Nephron progenitor cell (in vitro differentiated cells): ENCODE data around the gene TRIM44.
A peak's percentile ranks its signal among the peaks of the same experiment; 100 is the strongest.

Experiments used
- DNase-seq: peaks from one replicate; pipeline ENCODE4 v3.0.0; 2021
- H3K27ac Mint-ChIP-seq: 2 replicates; pipeline ENCODE4 v1.8.0; 2021; ENCODE audit warnings: mild to moderate bottlenecking, moderate library complexity, mixed read lengths
- H3K27me3 Mint-ChIP-seq: 2 replicates; pipeline ENCODE4 v1.8.0; 2021; ENCODE audit warnings: mild to moderate bottlenecking, low read depth, mixed read lengths; ENCODE audit not compliant: poor library complexity
- H3K36me3 Mint-ChIP-seq: 2 replicates; pipeline ENCODE4 v1.8.0; 2021; ENCODE audit warnings: low read depth, mixed read lengths
- H3K4me1 Mint-ChIP-seq: 2 replicates; pipeline ENCODE4 v1.8.0; 2021; ENCODE audit warnings: mixed read lengths
- H3K4me3 Mint-ChIP-seq: 2 replicates; pipeline ENCODE4 v1.8.0; 2021; ENCODE audit warnings: mild to moderate bottlenecking, moderate library complexity, mixed read lengths
- H3K9me3 Mint-ChIP-seq: 2 replicates; pipeline ENCODE4 v1.8.0; 2021; ENCODE audit warnings: mild to moderate bottlenecking, moderate library complexity, mixed read lengths
- CTCF ChIP-seq: fragments of 200-600 bp; sonication (generic); IDR thresholded peaks from 2 replicates; pipeline ENCODE4 v1.5.0; 2021; ENCODE audit warnings: antibody characterized with exemption

TRIM44 gene

GRCh38 chr11:35798983-35799382, 136.4 kb downstream of the TRIM44 start:
- no peak for TF ChIP-seq CTCF
- Mint-ChIP-seq H3K36me3 (peaks cover 26% of the 10 kb centered on the region), H3K4me3 (no peak overlapping the region), H3K9me3 (peaks cover 6% of the 10 kb centered on the region), H3K4me1 (peaks cover 36% of the 10 kb centered on the region), H3K27ac (no peak overlapping the region), H3K27me3 (no peaks in the 10 kb centered on the region)
- DNase-seq = no peak

- Mint-ChIP-seq H3K27me3 (no peaks in the 10 kb centered on the region), H3K9me3 (peaks cover 6% of the 10 kb centered on the region), H3K27ac (no peak overlapping the region)
Measured at GRCh38 chr11:35799655-35800054, 137.1 kb downstream of the TRIM44 start.

GRCh38 chr11:35800970-35801953, 138.7 kb downstream of the TRIM44 start:
- Mint-ChIP-seq H3K27ac (peak overlapping the region; percentile 17), H3K4me1 (peaks cover 36% of the 10 kb centered on the region), H3K27me3 (no peaks in the 10 kb centered on the region), H3K36me3 (peaks cover 26% of the 10 kb centered on the region), H3K4me3 (no peak overlapping the region), H3K9me3 (peaks cover 6% of the 10 kb centered on the region)
- no peak for DNase-seq
- TF ChIP-seq CTCF = no peak

More at GRCh38 chr11:35799655-35800054, 137.1 kb downstream of the TRIM44 start:
- no peak for TF ChIP-seq CTCF
- peaks cover 26% of the 10 kb centered on the region for H3K36me3 Mint-ChIP-seq
- H3K4me1 Mint-ChIP-seq = peaks cover 36% of the 10 kb centered on the region
- H3K4me3 Mint-ChIP-seq = no peak overlapping the region
- no peak for DNase-seq

GRCh38 chr11:35802221-35802620, 139.6 kb downstream of the TRIM44 start:
- Mint-ChIP-seq H3K36me3 (peaks cover 36% of the 10 kb centered on the region), H3K4me1 (peaks cover 36% of the 10 kb centered on the region), H3K4me3 (no peak overlapping the region), H3K9me3 (peaks cover 6% of the 10 kb centered on the region), H3K27ac (peak overlapping the region; percentile 47), H3K27me3 (no peaks in the 10 kb centered on the region)
- TF ChIP-seq CTCF = no peak
- no peak for DNase-seq

GRCh38 chr11:35802672-35803071, 140.1 kb downstream of the TRIM44 start:
- Mint-ChIP-seq H3K9me3 (peaks cover 6% of the 10 kb centered on the region), H3K4me1 (peaks cover 33% of the 10 kb centered on the region), H3K27me3 (no peaks in the 10 kb centered on the region), H3K4me3 (no peak overlapping the region), H3K36me3 (peaks cover 39% of the 10 kb centered on the region), H3K27ac (peak overlapping the region; percentile 28)
- TF ChIP-seq CTCF = no peak
- no peak for DNase-seq

GRCh38 chr11:35803115-35803514, 140.5 kb downstream of the TRIM44 start:
- no peak overlapping the region for H3K4me3 Mint-ChIP-seq
- no peak for TF ChIP-seq CTCF
- no peak overlapping the region for H3K27ac Mint-ChIP-seq
- no peaks in the 10 kb centered on the region for H3K27me3 Mint-ChIP-seq
- H3K36me3 Mint-ChIP-seq = peaks cover 39% of the 10 kb centered on the region
- peaks cover 6% of the 10 kb centered on the region for H3K9me3 Mint-ChIP-seq
- peaks cover 29% of the 10 kb centered on the region for H3K4me1 Mint-ChIP-seq
- no peak for DNase-seq
